Fibroblast of the aortic adventitia (primary cell): ENCODE measurements around the gene SLIT3. TPM values are rescaled to one million over a fixed set of nuclear protein-coding genes. Genes with fewer than 3 reads are reported as not detected.

ENCODE experiments used
- DNase-seq: peaks from one replicate; pipeline ENCODE4 v3.0.0-alpha.2; 2010; ENCODE audit warnings: low read depth
- H3K4me3 ChIP-seq: 2 replicates; pipeline ENCODE4 v1.5.1; 2011; ENCODE audit warnings: low read depth, mild to moderate bottlenecking, control low read depth, low read length, moderate library complexity
- total RNA-seq: library from RNA; depleted of rRNA; stranded (reverse); fragments of >200 nt; gene quantifications from 2 replicates; pipeline ENCODE4 v1.2.3, GENCODE V29; 2012; ENCODE audit warnings: low replicate concordance
- TF ChIP-seq, protein P1 (sequence below): IDR thresholded peaks from 2 replicates; pipeline ENCODE4 v1.5.1; 2011; ENCODE audit warnings: mild to moderate bottlenecking, low read length, control low read depth, inconsistent platforms; ENCODE audit not compliant: insufficient read depth

The SLIT3 gene
- total RNA-seq, 1 donor: 65.3 TPM

- TF ChIP-seq, protein P1, sequence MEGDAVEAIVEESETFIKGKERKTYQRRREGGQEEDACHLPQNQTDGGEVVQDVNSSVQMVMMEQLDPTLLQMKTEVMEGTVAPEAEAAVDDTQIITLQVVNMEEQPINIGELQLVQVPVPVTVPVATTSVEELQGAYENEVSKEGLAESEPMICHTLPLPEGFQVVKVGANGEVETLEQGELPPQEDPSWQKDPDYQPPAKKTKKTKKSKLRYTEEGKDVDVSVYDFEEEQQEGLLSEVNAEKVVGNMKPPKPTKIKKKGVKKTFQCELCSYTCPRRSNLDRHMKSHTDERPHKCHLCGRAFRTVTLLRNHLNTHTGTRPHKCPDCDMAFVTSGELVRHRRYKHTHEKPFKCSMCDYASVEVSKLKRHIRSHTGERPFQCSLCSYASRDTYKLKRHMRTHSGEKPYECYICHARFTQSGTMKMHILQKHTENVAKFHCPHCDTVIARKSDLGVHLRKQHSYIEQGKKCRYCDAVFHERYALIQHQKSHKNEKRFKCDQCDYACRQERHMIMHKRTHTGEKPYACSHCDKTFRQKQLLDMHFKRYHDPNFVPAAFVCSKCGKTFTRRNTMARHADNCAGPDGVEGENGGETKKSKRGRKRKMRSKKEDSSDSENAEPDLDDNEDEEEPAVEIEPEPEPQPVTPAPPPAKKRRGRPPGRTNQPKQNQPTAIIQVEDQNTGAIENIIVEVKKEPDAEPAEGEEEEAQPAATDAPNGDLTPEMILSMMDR: no peak
- no peak overlapping the region for H3K4me3 ChIP-seq
- DNase-seq: no peak
Measured at GRCh38 chr5:168798065-168799023, 502.6 kb downstream of the SLIT3 start.

- no peak for DNase-seq
- TF ChIP-seq, protein P1: no peak
- no peak overlapping the region for H3K4me3 ChIP-seq
Measured at GRCh38 chr5:168796593-168797580, 504.1 kb downstream of the SLIT3 start.

DNA sequence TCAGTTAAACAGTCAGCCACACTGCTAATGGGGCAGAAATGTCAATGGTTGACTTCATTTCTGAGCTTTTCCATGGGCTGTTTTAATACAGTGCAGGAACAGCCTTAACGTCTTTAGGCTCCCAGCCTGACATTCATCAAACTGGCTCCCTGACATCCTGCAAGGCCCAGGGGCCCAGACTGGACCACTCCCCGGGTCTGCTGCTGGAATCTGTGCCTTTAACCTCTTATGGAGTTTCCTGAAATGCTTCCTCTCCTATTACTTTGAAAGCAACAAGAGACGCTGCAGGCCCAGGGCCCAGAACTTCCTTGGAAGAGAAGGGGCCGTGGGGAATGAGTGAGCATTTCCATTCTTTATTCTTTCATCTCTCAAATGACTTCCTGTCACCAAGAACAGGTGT is 504.9 kb downstream of the SLIT3 start:
- H3K4me3 ChIP-seq: no peak overlapping the region
- TF ChIP-seq, protein P1: no peak
- no peak for DNase-seq

GRCh38 chr5:168793841-168794837 is 506.8 kb downstream of the SLIT3 start:
- DNase-seq: peak; percentile 63
- TF ChIP-seq, protein P1: no peak
- no peak overlapping the region for H3K4me3 ChIP-seq

GRCh38 chr5:168792678-168793077 is 508.3 kb downstream of the SLIT3 start:
- no peak overlapping the region for H3K4me3 ChIP-seq
- DNase-seq: no peak
- TF ChIP-seq, protein P1: no peak
